KMS-11 (cell line): ENCODE measurements around the gene ITGA1.
A peak's percentile ranks its signal among the peaks of the same experiment; 100 is the strongest.

Source experiments
- H2AFZ ChIP-seq: fragments of 200-600 bp; sonication (generic); 2 replicates; pipeline ENCODE4 v1.6.1; 2016; ENCODE audit warnings: antibody characterized with exemption, mixed run types, low read depth
- H3K27ac ChIP-seq: fragments of 200-600 bp; sonication (generic); 2 replicates; pipeline ENCODE4 v1.6.1; 2016; ENCODE audit warnings: mild to moderate bottlenecking, mixed run types
- H3K27me3 ChIP-seq: fragments of 200-600 bp; sonication (generic); 2 replicates; pipeline ENCODE4 v1.6.1; 2017; ENCODE audit warnings: mild to moderate bottlenecking, low read depth, mixed run types, moderate library complexity; ENCODE audit not compliant: insufficient read depth
- H3K36me3 ChIP-seq: fragments of 200-600 bp; sonication (generic); 2 replicates; pipeline ENCODE4 v1.6.1; 2017; ENCODE audit warnings: mild to moderate bottlenecking, mixed run types; ENCODE audit not compliant: insufficient read depth
- H3K4me1 ChIP-seq: fragments of 200-600 bp; sonication (generic); 2 replicates; pipeline ENCODE4 v1.6.1; 2016; ENCODE audit warnings: mild to moderate bottlenecking, low read depth, mixed run types; ENCODE audit not compliant: poor library complexity, severe bottlenecking
- H3K4me2 ChIP-seq: fragments of 200-600 bp; sonication (generic); 2 replicates; pipeline ENCODE4 v1.7.0; 2016; ENCODE audit warnings: mild to moderate bottlenecking, mixed run types
- H3K4me3 ChIP-seq: fragments of 200-600 bp; sonication (generic); IDR thresholded peaks from 2 replicates; pipeline ENCODE4 v1.6.1; 2017; ENCODE audit warnings: low read depth, low read length, mixed read lengths; ENCODE audit not compliant: insufficient read depth
- H3K79me2 ChIP-seq: fragments of 200-600 bp; sonication (generic); 2 replicates; pipeline ENCODE4 v1.6.1; 2016; ENCODE audit warnings: low read depth, mixed run types; ENCODE audit not compliant: insufficient read depth
- H3K9ac ChIP-seq: fragments of 200-600 bp; sonication (generic); 2 replicates; pipeline ENCODE4 v1.6.1; 2016; ENCODE audit warnings: mild to moderate bottlenecking, mixed run types
- H4K20me1 ChIP-seq: fragments of 200-600 bp; sonication (generic); 2 replicates; pipeline ENCODE4 v1.6.1; 2016; ENCODE audit warnings: mild to moderate bottlenecking, mixed run types; ENCODE audit not compliant: insufficient read depth
- TF ChIP-seq, protein P1 (sequence below): fragments of 200-600 bp; sonication (generic); conservative IDR thresholded peaks from 2 replicates; pipeline ENCODE4 v1.6.1; 2017; ENCODE audit warnings: low read depth, mild to moderate bottlenecking, antibody characterized with exemption, low read length, moderate library complexity, mixed read lengths

Gene ITGA1

GRCh38 chr5:52769061-52769460 lies 18.7 kb upstream of the ITGA1 start:
- H3K4me1 ChIP-seq, result peaks cover 18% of the 10 kb centered on the region
- TF ChIP-seq, protein P1, sequence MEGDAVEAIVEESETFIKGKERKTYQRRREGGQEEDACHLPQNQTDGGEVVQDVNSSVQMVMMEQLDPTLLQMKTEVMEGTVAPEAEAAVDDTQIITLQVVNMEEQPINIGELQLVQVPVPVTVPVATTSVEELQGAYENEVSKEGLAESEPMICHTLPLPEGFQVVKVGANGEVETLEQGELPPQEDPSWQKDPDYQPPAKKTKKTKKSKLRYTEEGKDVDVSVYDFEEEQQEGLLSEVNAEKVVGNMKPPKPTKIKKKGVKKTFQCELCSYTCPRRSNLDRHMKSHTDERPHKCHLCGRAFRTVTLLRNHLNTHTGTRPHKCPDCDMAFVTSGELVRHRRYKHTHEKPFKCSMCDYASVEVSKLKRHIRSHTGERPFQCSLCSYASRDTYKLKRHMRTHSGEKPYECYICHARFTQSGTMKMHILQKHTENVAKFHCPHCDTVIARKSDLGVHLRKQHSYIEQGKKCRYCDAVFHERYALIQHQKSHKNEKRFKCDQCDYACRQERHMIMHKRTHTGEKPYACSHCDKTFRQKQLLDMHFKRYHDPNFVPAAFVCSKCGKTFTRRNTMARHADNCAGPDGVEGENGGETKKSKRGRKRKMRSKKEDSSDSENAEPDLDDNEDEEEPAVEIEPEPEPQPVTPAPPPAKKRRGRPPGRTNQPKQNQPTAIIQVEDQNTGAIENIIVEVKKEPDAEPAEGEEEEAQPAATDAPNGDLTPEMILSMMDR, result no peak
- H3K27me3 ChIP-seq, result no peaks in the 10 kb centered on the region
- no peak overlapping the region for H3K9ac ChIP-seq
- H4K20me1 ChIP-seq, result no peaks in the 10 kb centered on the region
- H3K79me2 ChIP-seq, result no peaks in the 10 kb centered on the region
- no peak overlapping the region for H3K4me2 ChIP-seq
- H2AFZ ChIP-seq, result no peak overlapping the region
- H3K36me3 ChIP-seq, result no peaks in the 10 kb centered on the region
- no peak overlapping the region for H3K4me3 ChIP-seq
- H3K27ac ChIP-seq, result no peak overlapping the region

GRCh38 chr5:52770287-52770939 lies 17.3 kb upstream of the ITGA1 start:
- TF ChIP-seq, protein P1, result no peak
- Histone ChIP-seq H3K36me3 (no peaks in the 10 kb centered on the region), H3K27me3 (no peaks in the 10 kb centered on the region), H4K20me1 (no peaks in the 10 kb centered on the region), H3K79me2 (no peaks in the 10 kb centered on the region), H3K4me1 (peaks cover 18% of the 10 kb centered on the region), H2AFZ (no peak overlapping the region), H3K9ac (no peak overlapping the region), H3K27ac (no peak overlapping the region), H3K4me2 (no peak overlapping the region), H3K4me3 (no peak overlapping the region)

- TF ChIP-seq, protein P1, result no peak
These were observed 16.2 kb upstream of the ITGA1 start for GRCh38 chr5:52771343-52772039.

DNA sequence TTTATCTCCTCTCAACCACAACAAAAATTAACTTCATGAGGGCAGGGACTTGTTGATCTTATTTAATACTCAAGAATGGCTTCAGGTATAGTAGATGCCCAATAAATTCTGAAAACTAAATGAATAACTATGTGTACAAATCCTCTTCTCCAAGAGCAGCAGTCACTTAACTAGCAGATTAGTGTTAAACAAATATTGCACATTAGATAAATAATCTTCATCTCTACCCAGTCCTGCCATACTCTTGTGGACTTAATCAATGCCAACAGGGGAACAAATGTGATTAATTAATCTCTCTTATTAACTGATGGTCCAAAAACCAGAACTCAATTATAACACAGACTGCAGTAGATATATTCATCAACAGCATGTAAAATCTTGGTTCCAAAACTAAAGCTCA lies 15.0 kb upstream of the ITGA1 start:
- Histone ChIP-seq H3K79me2 (no peaks in the 10 kb centered on the region), H3K4me1 (peaks cover 18% of the 10 kb centered on the region), H2AFZ (no peak overlapping the region), H3K27ac (no peak overlapping the region), H3K27me3 (no peaks in the 10 kb centered on the region), H3K9ac (no peak overlapping the region), H3K36me3 (no peaks in the 10 kb centered on the region), H3K4me2 (no peak overlapping the region), H3K4me3 (no peak overlapping the region), H4K20me1 (no peaks in the 10 kb centered on the region)
- TF ChIP-seq, protein P1, result no peak

More at GRCh38 chr5:52771343-52772039, 16.2 kb upstream of the ITGA1 start:
- no peak overlapping the region for H2AFZ ChIP-seq
- H3K4me2 ChIP-seq, result peak overlapping the region; percentile 44; the same call in 1 of the 2 replicates
- no peaks in the 10 kb centered on the region for H3K27me3 ChIP-seq
- no peak overlapping the region for H3K27ac ChIP-seq
- H3K36me3 ChIP-seq, result no peaks in the 10 kb centered on the region
- no peak overlapping the region for H3K9ac ChIP-seq
- H3K79me2 ChIP-seq, result no peaks in the 10 kb centered on the region
- H3K4me1 ChIP-seq, result peaks cover 18% of the 10 kb centered on the region
- no peak overlapping the region for H3K4me3 ChIP-seq
- H4K20me1 ChIP-seq, result no peaks in the 10 kb centered on the region
